GM18502 (cell line): Measurements from ENCODE around the gene LIMK2.
"Not testable (repeated sequence)": the region's sequence is repeated elsewhere in the genome, so short reads cannot be mapped to it uniquely, and the experiment has no call there.

Source experiments
- ATAC-seq: cut with Tn5 transposase; IDR thresholded peaks from one replicate; pipeline ENCODE4 v1.9.1; 2021; ENCODE audit warnings: mild to moderate bottlenecking; ENCODE audit not compliant: unreplicated experiment, poor library complexity

The LIMK2 gene

DNA sequence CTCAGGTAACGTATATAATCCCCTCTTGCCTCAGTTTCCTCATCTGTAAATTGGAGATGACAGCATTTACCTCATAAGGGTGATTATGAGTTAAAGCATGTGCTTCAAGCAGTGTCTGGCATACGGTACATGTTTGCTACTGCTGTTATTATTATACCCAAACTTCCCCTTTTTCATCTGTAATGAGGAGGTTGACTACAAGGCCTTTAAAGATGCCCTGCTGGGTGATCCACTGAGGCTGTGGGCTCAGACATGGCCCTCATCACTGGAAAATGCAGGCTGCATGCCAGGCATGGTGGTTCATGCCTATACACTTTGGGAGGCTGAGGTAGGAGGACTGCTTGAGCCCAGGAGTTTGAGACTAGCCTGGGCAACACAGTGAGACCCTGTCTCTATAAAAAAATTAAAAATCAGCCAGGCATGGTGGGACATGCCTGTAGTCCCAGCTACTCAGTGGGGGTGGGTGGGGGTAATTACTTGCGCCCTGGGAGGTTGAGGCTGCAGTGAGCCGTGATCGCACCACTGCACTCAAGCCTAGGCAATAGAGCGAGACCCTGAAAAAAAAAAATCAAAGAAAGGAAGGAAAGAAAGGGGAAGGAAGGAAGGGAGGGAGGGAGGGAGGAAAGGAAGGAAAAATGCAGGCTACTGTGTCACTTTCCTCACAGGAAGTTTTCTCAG is 75.9 kb downstream of the LIMK2 start:
- ATAC-seq = no peak

DNA sequence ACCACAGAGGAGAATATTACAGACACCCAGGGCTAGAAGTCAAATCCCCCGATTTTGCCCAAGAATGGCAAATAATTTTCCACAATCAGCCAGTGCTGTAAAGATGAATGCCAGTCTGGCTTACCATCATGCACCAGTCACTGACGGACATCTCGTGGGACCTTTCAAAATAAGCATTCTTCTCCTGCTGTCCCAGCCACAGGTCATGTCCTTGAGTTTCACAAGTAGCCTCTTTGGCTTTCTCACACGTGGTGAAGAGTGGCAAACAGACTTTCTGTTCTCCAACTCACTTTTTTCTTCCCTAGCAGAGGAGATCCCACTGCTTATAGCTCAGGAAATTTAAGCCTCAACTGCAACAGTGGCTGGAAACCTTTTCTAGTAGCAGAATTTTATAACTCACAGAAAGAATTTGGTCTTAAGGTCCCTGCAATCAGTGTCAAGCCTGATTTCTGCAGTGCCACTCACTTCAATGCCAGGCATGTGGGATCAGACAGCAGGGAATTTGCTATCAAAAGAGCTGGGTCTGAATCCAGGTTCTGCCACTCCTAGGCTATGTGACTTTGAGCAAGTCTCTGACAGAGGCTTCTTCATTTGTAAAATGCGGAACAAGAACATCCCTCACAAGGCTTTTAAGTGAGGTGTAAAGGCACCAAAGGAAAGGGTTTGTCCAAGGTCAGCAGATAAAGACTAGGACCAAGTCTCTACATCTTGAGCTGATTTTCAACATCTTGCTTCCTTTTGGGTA is 76.6 kb downstream of the LIMK2 start:
- no peak for ATAC-seq

DNA sequence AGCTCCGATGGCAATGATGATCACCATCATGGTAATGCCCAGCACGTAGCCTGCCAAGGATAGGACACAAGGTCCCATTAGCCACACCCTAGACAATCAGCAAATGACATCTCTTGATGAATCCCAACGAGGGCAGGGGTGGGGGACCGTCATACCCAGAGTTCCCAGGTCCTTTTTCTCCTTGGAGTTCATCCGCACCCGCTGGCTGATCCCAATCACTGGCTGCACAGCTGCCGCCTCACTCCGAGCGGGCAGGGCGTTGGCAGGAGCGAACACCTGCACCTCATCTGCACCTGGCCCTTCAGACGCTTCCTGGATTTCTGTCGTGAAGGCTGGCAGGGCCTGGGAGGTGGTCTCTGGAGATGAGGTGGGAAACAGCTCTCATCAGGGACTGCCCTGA is 77.2 kb downstream of the LIMK2 start:
- ATAC-seq = no peak

- ATAC-seq = peak; percentile 84
Observed at GRCh38 chr22:31290494-31291471, 78.7 kb downstream of the LIMK2 start.

- ATAC-seq = no peak
Observed at GRCh38 chr22:31291481-31292235, 79.6 kb downstream of the LIMK2 start.

- peak; percentile 37 for ATAC-seq
Observed at GRCh38 chr22:31292236-31292989, 80.3 kb downstream of the LIMK2 start, which contains the start of gene PIK3IP1. Gene PIK3IP1 (minus strand): TSS chr22:31292488. CDS start chr22:31292344, 144 bp downstream.

- ATAC-seq = no peak
Observed at GRCh38 chr22:31295360-31295759, 83.3 kb downstream of the LIMK2 start.

GRCh38 chr22:31295831-31296657 is 83.9 kb downstream of the LIMK2 start:
- no peak for ATAC-seq

DNA sequence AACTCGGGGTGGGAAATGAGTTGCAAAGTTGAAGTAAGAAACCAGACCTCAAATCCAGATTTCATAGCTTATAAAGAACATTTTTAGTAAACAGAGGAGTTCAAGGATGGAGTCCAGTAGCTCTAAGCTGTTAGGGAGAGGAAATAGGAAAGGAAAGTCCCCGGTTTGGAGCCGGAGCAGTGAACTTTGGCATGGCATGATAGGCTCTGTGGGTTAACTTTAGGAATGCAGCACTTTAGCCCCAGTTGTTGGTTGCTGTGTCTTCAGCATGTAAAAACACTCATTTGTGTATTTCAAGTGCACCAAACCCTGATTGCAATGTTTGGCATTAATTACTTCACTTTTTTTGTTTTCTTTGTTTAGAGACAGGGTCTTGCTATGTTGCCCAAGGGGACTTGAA is 88.8 kb downstream of the LIMK2 start:
- no peak for ATAC-seq

GRCh38 chr22:31302006-31302405 is 89.9 kb downstream of the LIMK2 start:
- ATAC-seq = no peak

DNA sequence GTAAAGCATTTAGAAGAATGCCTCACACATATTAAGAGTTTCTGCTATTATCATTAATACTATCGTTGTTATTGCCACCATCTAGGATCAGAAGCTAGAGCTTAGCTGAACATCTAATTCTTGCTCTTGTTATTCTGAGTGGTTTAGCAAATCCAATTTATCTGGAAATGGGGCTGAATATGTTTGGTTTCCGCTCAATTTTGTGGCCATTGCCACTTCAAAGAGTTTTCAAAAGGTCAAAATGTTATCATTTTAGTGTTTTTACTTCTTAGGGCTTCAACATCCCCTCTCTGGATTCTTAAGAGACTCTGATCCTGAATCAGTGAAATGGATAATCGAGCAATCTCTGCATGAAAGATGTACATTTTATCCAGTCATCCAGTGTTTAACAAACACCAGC is 90.4 kb downstream of the LIMK2 start:
- ATAC-seq = no peak

- no peak for ATAC-seq
Observed at GRCh38 chr22:31305194-31305593, 93.1 kb downstream of the LIMK2 start.

GRCh38 chr22:31308181-31308580 is 96.1 kb downstream of the LIMK2 start:
- ATAC-seq = no peak

DNA sequence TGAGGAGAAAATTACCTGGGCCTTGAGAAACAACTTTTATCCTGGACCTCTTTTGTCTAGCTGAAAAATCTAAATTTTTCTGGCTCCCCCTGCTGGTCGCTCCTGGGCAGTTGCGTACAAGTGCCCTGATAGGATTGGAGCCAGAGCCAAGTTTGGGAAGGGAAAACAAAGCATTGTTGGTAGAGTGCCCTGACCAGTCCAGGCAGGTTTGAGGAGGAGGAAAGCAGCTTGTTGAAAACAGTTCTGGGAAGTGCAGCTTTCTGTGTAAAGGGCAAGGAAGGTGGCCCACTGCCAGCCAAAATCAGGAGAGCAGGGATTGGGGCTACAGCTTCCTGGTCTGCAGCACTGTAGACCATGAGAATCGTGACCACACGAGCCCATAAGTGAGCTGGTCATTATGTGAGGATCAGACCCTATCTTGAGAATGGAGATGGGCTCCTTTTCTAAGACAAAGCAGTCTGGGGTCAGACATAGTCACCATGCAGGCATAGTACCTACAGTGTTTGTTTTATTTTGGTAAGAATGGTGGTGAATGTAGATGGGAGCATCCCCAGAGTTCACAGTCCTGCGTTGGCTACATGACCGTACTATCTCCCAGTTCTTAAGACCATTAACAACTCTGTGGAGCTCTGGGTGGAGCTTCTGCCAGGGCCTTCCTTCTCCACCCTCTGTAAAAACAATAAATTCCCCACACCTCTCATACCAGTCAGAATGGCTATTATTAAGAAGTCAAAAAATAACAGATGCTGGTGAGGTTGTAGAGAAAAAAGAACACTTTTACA is 101.5 kb downstream of the LIMK2 start:
- ATAC-seq = no peak

DNA sequence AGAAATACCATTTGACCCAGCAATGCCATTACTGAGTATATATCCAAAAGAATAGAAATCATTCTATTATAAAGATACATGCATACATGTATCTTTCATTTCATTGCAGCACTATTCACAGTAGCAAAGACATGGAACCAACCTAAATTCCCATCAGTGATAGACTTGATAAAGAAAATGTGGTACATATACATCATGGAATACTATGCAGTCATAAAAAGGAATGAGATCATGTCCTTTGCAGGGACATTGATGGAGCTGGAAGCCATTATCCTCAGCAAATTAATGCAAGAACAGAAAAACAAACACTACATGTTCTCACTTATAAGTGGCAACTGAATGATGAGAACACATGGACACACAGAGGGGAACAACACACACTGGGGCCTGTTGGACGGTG is 102.1 kb downstream of the LIMK2 start:
- ATAC-seq = not testable (repeated sequence)

- no peak for ATAC-seq
Observed at GRCh38 chr22:31321421-31321820, 109.3 kb downstream of the LIMK2 start.
